Stimulated activated effector memory CD8-positive, alpha-beta T cell treated with anti-CD3 and anti-CD28 coated beads, Interleukin-12 subunit alpha, Interleukin-12 subunit beta, amount 100 ng/mL, for 72 hours (primary cell): ENCODE data around the gene KCTD15.
A peak's percentile ranks its signal among the peaks of the same experiment; 100 is the strongest.

Source experiments
- ATAC-seq: fragments of 150-1000 bp; cut with Tn5 transposase; 2 replicates; pipeline ENCODE4 v1.10.0; 2021
- DNase-seq, 2 donors: peaks; one replicate each; pipeline ENCODE4 v3.0.0; 2021 to 2022; ENCODE audit warnings: low spot score in 2 of 2
- H3K27ac Mint-ChIP-seq: one replicate; pipeline ENCODE4 v1.8.0; 2022; ENCODE audit warnings: mild to moderate bottlenecking, mixed read lengths
- H3K36me3 Mint-ChIP-seq: one replicate; pipeline ENCODE4 v1.8.0; 2022; ENCODE audit warnings: mild to moderate bottlenecking, mixed read lengths
- H3K4me1 Mint-ChIP-seq: one replicate; pipeline ENCODE4 v1.8.0; 2022; ENCODE audit warnings: mixed read lengths
- H3K4me3 Mint-ChIP-seq: one replicate; pipeline ENCODE4 v1.8.0; 2022; ENCODE audit warnings: mild to moderate bottlenecking, mixed read lengths
- H3K9me3 Mint-ChIP-seq: one replicate; pipeline ENCODE4 v1.8.0; 2022; ENCODE audit warnings: mixed read lengths

KCTD15 gene

GRCh38 chr19:33796164-33796875 is at the start of gene KCTD15:
Gene KCTD15, plus strand, starts transcription at chr19:33796870. Its CDS starts 3,585 bp downstream, at chr19:33800455.
- ATAC-seq (peak; percentile 27), DNase-seq (peak; percentile 20 to 64)
- no peaks in the 10 kb centered on the region for H3K4me1 Mint-ChIP-seq
- peak within 1 kb of the TSS; percentile 12 for H3K27ac Mint-ChIP-seq
- H3K9me3 Mint-ChIP-seq = no peaks in the 10 kb centered on the region
- no peaks in the 10 kb centered on the region for H3K36me3 Mint-ChIP-seq
- H3K4me3 Mint-ChIP-seq = peak within 1 kb of the TSS; percentile 66

GRCh38 chr19:33747273-33747672 is 49.4 kb upstream of the KCTD15 start:
- no peak overlapping the region for H3K4me3 Mint-ChIP-seq
- H3K9me3 Mint-ChIP-seq = no peaks in the 10 kb centered on the region
- DNase-seq (no peak), ATAC-seq (no peak)
- no peaks in the 10 kb centered on the region for H3K4me1 Mint-ChIP-seq
- no peaks in the 10 kb centered on the region for H3K36me3 Mint-ChIP-seq
- no peak overlapping the region for H3K27ac Mint-ChIP-seq

- DNase-seq (no peak), ATAC-seq (no peak)
- Mint-ChIP-seq H3K36me3 (no peaks in the 10 kb centered on the region), H3K4me1 (no peaks in the 10 kb centered on the region), H3K27ac (no peak overlapping the region), H3K9me3 (no peaks in the 10 kb centered on the region), H3K4me3 (no peak overlapping the region)
Measured at GRCh38 chr19:33748231-33748630, 48.4 kb upstream of the KCTD15 start.

GRCh38 chr19:33749016-33749415 is 47.7 kb upstream of the KCTD15 start:
- DNase-seq = no peak
- no peak for ATAC-seq
- Mint-ChIP-seq H3K4me1 (no peaks in the 10 kb centered on the region), H3K9me3 (no peaks in the 10 kb centered on the region), H3K4me3 (no peak overlapping the region), H3K36me3 (no peaks in the 10 kb centered on the region), H3K27ac (no peak overlapping the region)

- Mint-ChIP-seq H3K4me3 (no peak overlapping the region), H3K27ac (no peak overlapping the region), H3K36me3 (no peaks in the 10 kb centered on the region), H3K9me3 (no peaks in the 10 kb centered on the region), H3K4me1 (no peaks in the 10 kb centered on the region)
- ATAC-seq (no peak), DNase-seq (no peak)
Measured at GRCh38 chr19:33749619-33750175, 47.0 kb upstream of the KCTD15 start.

GRCh38 chr19:33750587-33751435 is 45.9 kb upstream of the KCTD15 start:
- H3K27ac Mint-ChIP-seq = no peak overlapping the region
- no peaks in the 10 kb centered on the region for H3K36me3 Mint-ChIP-seq
- DNase-seq (no peak), ATAC-seq (no peak)
- no peaks in the 10 kb centered on the region for H3K9me3 Mint-ChIP-seq
- no peaks in the 10 kb centered on the region for H3K4me1 Mint-ChIP-seq
- no peak overlapping the region for H3K4me3 Mint-ChIP-seq

GRCh38 chr19:33751436-33751770 is 45.3 kb upstream of the KCTD15 start:
- H3K4me1 Mint-ChIP-seq = no peaks in the 10 kb centered on the region
- DNase-seq (no peak), ATAC-seq (no peak)
- H3K9me3 Mint-ChIP-seq = no peaks in the 10 kb centered on the region
- no peaks in the 10 kb centered on the region for H3K36me3 Mint-ChIP-seq
- no peak overlapping the region for H3K4me3 Mint-ChIP-seq
- no peak overlapping the region for H3K27ac Mint-ChIP-seq

- Mint-ChIP-seq H3K27ac (no peak overlapping the region), H3K4me1 (no peaks in the 10 kb centered on the region), H3K4me3 (no peak overlapping the region), H3K36me3 (no peaks in the 10 kb centered on the region), H3K9me3 (no peaks in the 10 kb centered on the region)
- ATAC-seq = no peak
- DNase-seq = no peak
Measured at GRCh38 chr19:33752018-33752800, 44.5 kb upstream of the KCTD15 start.

- Mint-ChIP-seq H3K36me3 (no peaks in the 10 kb centered on the region), H3K4me3 (no peak overlapping the region), H3K4me1 (no peaks in the 10 kb centered on the region), H3K9me3 (no peaks in the 10 kb centered on the region), H3K27ac (no peak overlapping the region)
- ATAC-seq (no peak), DNase-seq (no peak)
Measured at GRCh38 chr19:33752945-33753344, 43.7 kb upstream of the KCTD15 start.

GRCh38 chr19:33754361-33754760 is 42.3 kb upstream of the KCTD15 start:
- Mint-ChIP-seq H3K4me3 (no peak overlapping the region), H3K27ac (no peak overlapping the region), H3K4me1 (no peaks in the 10 kb centered on the region), H3K9me3 (no peaks in the 10 kb centered on the region), H3K36me3 (no peaks in the 10 kb centered on the region)
- DNase-seq (no peak), ATAC-seq (no peak)

GRCh38 chr19:33755099-33756035 is 41.3 kb upstream of the KCTD15 start:
- H3K4me3 Mint-ChIP-seq = no peak overlapping the region
- ATAC-seq (no peak), DNase-seq (no peak)
- H3K9me3 Mint-ChIP-seq = no peaks in the 10 kb centered on the region
- H3K36me3 Mint-ChIP-seq = no peaks in the 10 kb centered on the region
- H3K27ac Mint-ChIP-seq = no peak overlapping the region
- no peaks in the 10 kb centered on the region for H3K4me1 Mint-ChIP-seq

- Mint-ChIP-seq H3K9me3 (no peaks in the 10 kb centered on the region), H3K36me3 (no peaks in the 10 kb centered on the region), H3K4me1 (no peaks in the 10 kb centered on the region), H3K4me3 (no peak overlapping the region), H3K27ac (no peak overlapping the region)
- ATAC-seq (no peak), DNase-seq (no peak)
Measured at GRCh38 chr19:33756177-33756576, 40.5 kb upstream of the KCTD15 start.

GRCh38 chr19:33758541-33759013 is 38.1 kb upstream of the KCTD15 start:
- ATAC-seq = no peak
- H3K9me3 Mint-ChIP-seq = no peaks in the 10 kb centered on the region
- H3K27ac Mint-ChIP-seq = no peak overlapping the region

GRCh38 chr19:33759356-33759755 is 37.3 kb upstream of the KCTD15 start:
- Mint-ChIP-seq H3K4me3 (no peak overlapping the region), H3K36me3 (no peaks in the 10 kb centered on the region), H3K4me1 (no peaks in the 10 kb centered on the region), H3K9me3 (no peaks in the 10 kb centered on the region), H3K27ac (no peak overlapping the region)
- DNase-seq (no peak), ATAC-seq (no peak)

More at GRCh38 chr19:33758541-33759013, 38.1 kb upstream of the KCTD15 start:
- Mint-ChIP-seq H3K4me3 (no peak overlapping the region), H3K36me3 (no peaks in the 10 kb centered on the region), H3K4me1 (no peaks in the 10 kb centered on the region)
- no peak for DNase-seq
